HepG2 (cell line): ENCODE results near the gene HOXA11. TPM values are rescaled to one million over a fixed set of nuclear protein-coding genes. Genes with fewer than 3 reads are reported as not detected.
A peak's percentile ranks its signal among the peaks of the same experiment; 100 is the strongest.

Source experiments
- CREB1 ChIP-seq, 2 experiments: fragments of 450-650 bp in 1 of 2; IDR thresholded peaks; 2 replicates each; pipeline ENCODE4 v1.6.1; 2016 to 2017; ENCODE audit warnings: control low read depth in 1 of 2, mild to moderate bottlenecking in 1 of 2, missing compliant biosample characterization in 1 of 2, missing genetic modification characterization in 1 of 2
- FOXP4 ChIP-seq: sonication (generic); formaldehyde crosslinking; IDR thresholded peaks from 2 replicates; pipeline ENCODE4 v1.4.0; 2020; ENCODE audit warnings: missing genetic modification reagents
- HNRNPLL ChIP-seq: fragments of 200-400 bp; formaldehyde crosslinking; IDR thresholded peaks from 2 replicates; pipeline ENCODE4 v1.6.1; 2017; ENCODE audit warnings: mild to moderate bottlenecking, low read depth, low read length; ENCODE audit not compliant: poor library complexity, severe bottlenecking
- NFKB2 ChIP-seq: sonication (generic); formaldehyde crosslinking; IDR thresholded peaks from 2 replicates; pipeline ENCODE4 v1.4.0; 2020; ENCODE audit warnings: missing genetic modification reagents, borderline replicate concordance
- NR1H2 ChIP-seq: sonication (generic); formaldehyde crosslinking; IDR thresholded peaks from 2 replicates; pipeline ENCODE4 v1.8.1; 2022; ENCODE audit warnings: low read depth, missing genetic modification reagents, borderline replicate concordance
- PHF8 ChIP-seq: sonication (generic); formaldehyde crosslinking; IDR thresholded peaks from 2 replicates; pipeline ENCODE4 v1.5.0; 2020; ENCODE audit warnings: missing genetic modification reagents
- ZNF513 ChIP-seq: sonication (generic); formaldehyde crosslinking; conservative IDR thresholded peaks from 2 replicates; pipeline ENCODE4 v1.5.0; 2020; ENCODE audit warnings: missing genetic modification reagents
- ZNF614 ChIP-seq: IDR thresholded peaks from 2 replicates; pipeline ENCODE4 v1.6.1; 2018; ENCODE audit warnings: missing biosample characterization, missing genetic modification reagents, inconsistent platforms, borderline replicate concordance
- ZNF878 ChIP-seq: sonication (generic); formaldehyde crosslinking; IDR thresholded peaks from 2 replicates; pipeline ENCODE4 v1.8.1; 2023; ENCODE audit warnings: mild to moderate bottlenecking, missing genetic modification reagents, moderate library complexity
- polyA plus RNA-seq, 8 experiments: library from polyadenylated mRNA; depleted of rRNA in 3 of 8; stranded (reverse) in 7 of 8; unstranded in 1 of 8; fragments of >200 nt; fragmentation: Illumina TruSeq in 4 of 8; extraction: Trizol in 4 of 8; gene quantifications; 2 replicates each; pipeline versions ENCODE4 v1.2.1 to v1.2.3, GENCODE V29; 2011 to 2016; ENCODE audit warnings: low read depth in 4 of 8, missing spikeins in 1 of 8, mixed read lengths in 1 of 8; ENCODE audit not compliant: insufficient read depth in 1 of 8
- total RNA-seq, 5 experiments: library from RNA; depleted of rRNA; stranded (reverse); fragments of >200 nt; fragmentation: Illumina TruSeq; extraction: Trizol; gene quantifications; 2 replicates each; pipeline ENCODE4 v1.2.3, GENCODE V29; 2016; ENCODE audit warnings: low read depth in 1 of 5
- TF ChIP-seq, protein P1 (sequence below): sonication (generic); formaldehyde crosslinking; IDR thresholded peaks from 2 replicates; pipeline ENCODE4 v1.4.0; 2020; ENCODE audit warnings: missing genetic modification reagents
- TF ChIP-seq, protein P2 (sequence below): sonication (generic); formaldehyde crosslinking; IDR thresholded peaks from 2 replicates; pipeline ENCODE4 v1.8.1; 2022; ENCODE audit warnings: mild to moderate bottlenecking, missing genetic modification reagents
- TF ChIP-seq, protein P3 (sequence below): sonication (generic); formaldehyde crosslinking; IDR thresholded peaks from 2 replicates; pipeline ENCODE4 v1.5.1; 2020; ENCODE audit warnings: mild to moderate bottlenecking, missing genetic modification reagents, moderate library complexity

HOXA11 gene
- total and polyA plus RNA-seq, 2 of the 13 experiments (the other 11 are each of a cell fraction or from before 2014, with no cell fraction given): not detected

GRCh38 chr7:27155816-27156507 is 29.1 kb downstream of the HOXA11 start (continued):
- TF ChIP-seq, protein P1, sequence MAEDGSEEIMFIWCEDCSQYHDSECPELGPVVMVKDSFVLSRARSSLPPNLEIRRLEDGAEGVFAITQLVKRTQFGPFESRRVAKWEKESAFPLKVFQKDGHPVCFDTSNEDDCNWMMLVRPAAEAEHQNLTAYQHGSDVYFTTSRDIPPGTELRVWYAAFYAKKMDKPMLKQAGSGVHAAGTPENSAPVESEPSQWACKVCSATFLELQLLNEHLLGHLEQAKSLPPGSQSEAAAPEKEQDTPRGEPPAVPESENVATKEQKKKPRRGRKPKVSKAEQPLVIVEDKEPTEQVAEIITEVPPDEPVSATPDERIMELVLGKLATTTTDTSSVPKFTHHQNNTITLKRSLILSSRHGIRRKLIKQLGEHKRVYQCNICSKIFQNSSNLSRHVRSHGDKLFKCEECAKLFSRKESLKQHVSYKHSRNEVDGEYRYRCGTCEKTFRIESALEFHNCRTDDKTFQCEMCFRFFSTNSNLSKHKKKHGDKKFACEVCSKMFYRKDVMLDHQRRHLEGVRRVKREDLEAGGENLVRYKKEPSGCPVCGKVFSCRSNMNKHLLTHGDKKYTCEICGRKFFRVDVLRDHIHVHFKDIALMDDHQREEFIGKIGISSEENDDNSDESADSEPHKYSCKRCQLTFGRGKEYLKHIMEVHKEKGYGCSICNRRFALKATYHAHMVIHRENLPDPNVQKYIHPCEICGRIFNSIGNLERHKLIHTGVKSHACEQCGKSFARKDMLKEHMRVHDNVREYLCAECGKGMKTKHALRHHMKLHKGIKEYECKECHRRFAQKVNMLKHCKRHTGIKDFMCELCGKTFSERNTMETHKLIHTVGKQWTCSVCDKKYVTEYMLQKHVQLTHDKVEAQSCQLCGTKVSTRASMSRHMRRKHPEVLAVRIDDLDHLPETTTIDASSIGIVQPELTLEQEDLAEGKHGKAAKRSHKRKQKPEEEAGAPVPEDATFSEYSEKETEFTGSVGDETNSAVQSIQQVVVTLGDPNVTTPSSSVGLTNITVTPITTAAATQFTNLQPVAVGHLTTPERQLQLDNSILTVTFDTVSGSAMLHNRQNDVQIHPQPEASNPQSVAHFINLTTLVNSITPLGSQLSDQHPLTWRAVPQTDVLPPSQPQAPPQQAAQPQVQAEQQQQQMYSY (CRISPR knock-in tag): no peak
- TF ChIP-seq ZNF614 (no peak), FOXP4 (CRISPR knock-in tag) (no peak), NFKB2 (CRISPR knock-in tag) (no peak), ZNF878 (CRISPR knock-in tag) (no peak), HNRNPLL (peak; percentile 13), ZNF513 (CRISPR knock-in tag) (no peak), PHF8 (CRISPR knock-in tag) (0 out of 2 replicates have a peak, but pooled peaks have one; percentile 8), NR1H2 (no peak), CREB1 (IDR thresholded peaks at IDR 0.05) (no peak), CREB1 (CRISPR knock-in tag; IDR thresholded peaks at IDR 0.05) (no peak)
- TF ChIP-seq, protein P2, sequence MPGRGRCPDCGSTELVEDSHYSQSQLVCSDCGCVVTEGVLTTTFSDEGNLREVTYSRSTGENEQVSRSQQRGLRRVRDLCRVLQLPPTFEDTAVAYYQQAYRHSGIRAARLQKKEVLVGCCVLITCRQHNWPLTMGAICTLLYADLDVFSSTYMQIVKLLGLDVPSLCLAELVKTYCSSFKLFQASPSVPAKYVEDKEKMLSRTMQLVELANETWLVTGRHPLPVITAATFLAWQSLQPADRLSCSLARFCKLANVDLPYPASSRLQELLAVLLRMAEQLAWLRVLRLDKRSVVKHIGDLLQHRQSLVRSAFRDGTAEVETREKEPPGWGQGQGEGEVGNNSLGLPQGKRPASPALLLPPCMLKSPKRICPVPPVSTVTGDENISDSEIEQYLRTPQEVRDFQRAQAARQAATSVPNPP: no peak
- TF ChIP-seq, protein P3, sequence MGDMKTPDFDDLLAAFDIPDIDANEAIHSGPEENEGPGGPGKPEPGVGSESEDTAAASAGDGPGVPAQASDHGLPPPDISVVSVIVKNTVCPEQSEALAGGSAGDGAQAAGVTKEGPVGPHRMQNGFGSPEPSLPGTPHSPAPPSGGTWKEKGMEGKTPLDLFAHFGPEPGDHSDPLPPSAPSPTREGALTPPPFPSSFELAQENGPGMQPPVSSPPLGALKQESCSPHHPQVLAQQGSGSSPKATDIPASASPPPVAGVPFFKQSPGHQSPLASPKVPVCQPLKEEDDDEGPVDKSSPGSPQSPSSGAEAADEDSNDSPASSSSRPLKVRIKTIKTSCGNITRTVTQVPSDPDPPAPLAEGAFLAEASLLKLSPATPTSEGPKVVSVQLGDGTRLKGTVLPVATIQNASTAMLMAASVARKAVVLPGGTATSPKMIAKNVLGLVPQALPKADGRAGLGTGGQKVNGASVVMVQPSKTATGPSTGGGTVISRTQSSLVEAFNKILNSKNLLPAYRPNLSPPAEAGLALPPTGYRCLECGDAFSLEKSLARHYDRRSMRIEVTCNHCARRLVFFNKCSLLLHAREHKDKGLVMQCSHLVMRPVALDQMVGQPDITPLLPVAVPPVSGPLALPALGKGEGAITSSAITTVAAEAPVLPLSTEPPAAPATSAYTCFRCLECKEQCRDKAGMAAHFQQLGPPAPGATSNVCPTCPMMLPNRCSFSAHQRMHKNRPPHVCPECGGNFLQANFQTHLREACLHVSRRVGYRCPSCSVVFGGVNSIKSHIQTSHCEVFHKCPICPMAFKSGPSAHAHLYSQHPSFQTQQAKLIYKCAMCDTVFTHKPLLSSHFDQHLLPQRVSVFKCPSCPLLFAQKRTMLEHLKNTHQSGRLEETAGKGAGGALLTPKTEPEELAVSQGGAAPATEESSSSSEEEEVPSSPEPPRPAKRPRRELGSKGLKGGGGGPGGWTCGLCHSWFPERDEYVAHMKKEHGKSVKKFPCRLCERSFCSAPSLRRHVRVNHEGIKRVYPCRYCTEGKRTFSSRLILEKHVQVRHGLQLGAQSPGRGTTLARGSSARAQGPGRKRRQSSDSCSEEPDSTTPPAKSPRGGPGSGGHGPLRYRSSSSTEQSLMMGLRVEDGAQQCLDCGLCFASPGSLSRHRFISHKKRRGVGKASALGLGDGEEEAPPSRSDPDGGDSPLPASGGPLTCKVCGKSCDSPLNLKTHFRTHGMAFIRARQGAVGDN (CRISPR knock-in tag): peak; percentile 45
